ENCODE measurements around the gene RASGRF1.

- TF ChIP-seq POLR2AphosphoS5 (IDR thresholded peaks at IDR 0.05) = no peak
- TF ChIP-seq CTCF (IDR thresholded peaks at IDR 0.05) = no peak
Measured at GRCh38 chr15:79129235-79129634, 38.7 kb upstream of the RASGRF1 start.
